DMS153 (cell line): ENCODE data around the gene SH3RF3.

Experiments used
- DNase-seq: peaks from one replicate; lab custom pipeline; 2025; lab: John Stamatoyannopoulos, UW

The SH3RF3 gene

DNA sequence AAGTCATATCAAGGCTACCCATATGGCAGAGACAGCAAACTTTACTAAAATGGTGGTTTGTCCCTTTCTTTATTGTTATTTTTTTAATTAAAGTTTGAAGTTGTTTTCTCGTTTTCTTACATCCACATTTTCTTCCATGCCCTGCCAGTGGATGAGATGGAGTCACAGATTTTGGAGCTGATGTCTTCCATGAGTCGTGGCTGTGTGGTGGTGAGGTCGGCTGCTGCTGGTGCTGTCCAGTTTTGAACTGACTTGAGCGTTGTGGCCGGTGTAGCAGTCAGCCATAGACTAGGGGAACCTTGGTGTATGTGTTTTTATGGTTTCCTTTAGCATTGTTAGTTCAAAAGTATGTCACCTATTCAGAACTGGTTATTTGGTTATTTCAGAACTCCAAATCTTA lies 182.8 kb downstream of the SH3RF3 start:
- DNase-seq, result no peak

DNA sequence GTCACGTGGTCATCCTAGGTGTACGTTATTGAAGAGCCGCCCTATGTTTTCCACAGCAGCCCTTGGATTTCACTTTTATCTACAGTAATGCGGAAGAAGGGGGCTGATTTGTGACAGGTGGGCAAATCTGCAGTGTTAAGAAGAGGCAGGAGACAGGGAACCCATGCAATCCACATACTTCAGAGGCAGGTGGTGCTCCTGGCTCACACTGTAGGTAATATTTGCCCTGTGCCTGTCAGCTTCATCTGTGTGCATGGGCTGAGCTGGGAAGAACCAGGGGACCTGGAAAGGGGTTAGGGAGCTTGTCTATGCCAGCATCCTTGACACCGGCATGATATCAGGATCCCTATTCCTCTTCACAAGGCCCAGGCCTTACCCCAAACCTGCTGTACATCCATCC lies 183.9 kb downstream of the SH3RF3 start:
- no peak for DNase-seq

DNA sequence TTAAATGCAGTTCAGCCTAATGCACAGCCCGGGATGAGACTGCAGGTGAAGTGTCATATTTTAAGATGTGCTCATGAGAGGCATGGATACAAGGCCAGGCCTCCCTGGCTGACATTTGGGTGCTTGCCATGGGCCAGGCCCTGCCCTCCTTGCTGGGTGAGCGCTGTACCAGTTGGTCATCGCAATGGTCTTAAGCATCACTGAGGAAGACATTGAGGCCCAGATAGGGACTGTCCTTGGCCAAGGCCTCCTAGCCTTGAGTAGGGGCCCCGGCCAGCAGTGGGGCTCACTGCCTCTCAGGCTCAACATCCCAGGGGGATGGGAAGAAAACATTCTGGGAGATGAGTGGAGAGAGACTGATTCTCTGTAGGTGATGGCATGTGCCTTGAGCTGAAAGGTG lies 184.3 kb downstream of the SH3RF3 start:
- no peak for DNase-seq

DNA sequence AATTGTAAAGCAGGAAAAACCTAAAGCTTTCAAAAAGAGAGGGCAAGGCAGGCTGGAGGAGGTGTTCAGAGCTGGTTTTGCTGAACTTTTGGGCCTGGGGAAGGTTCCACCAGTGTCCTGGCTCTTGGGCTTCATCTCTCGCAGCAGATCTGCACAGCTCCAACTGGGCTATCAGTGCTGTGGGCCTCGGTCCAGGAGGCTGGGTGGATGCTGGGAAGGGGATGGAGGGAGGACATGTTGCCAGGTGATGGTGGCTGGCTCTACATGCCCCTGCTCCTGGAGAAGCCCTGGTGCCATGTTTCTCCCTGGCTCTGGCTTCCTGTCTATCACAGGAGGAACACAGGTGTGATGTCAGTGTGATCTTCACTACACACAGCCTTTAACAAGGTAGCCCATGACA lies 187.1 kb downstream of the SH3RF3 start:
- no peak for DNase-seq

DNA sequence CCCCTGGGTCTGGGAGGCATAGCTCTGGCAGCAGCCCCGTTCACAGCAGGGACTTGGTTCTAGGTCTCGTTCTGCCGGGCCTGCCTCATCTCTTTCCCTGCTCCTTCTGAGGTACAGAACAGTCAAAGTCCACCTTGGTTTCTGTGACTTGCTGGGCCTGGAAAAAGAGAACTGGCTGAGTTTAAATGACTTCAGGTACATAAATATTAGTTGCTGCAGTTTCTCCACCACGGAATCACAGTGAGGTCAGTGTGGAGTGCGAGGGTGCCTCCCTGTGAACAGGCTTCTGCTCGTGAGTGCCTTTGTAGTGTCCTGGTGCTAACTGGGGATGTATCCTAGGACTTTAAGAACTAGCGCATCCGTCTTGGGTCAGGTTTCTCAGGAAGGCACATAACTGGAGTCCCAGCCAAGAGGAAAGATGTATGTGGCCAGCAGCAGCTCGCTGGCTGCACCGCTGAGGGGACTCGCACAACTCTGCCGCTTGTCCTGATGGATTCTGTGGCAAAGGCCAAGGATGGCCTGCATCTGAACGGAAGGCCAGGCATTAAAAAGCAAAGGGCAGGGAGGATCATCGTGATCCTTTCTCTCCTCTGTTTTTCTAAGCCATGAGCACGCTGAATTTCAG lies 188.6 kb downstream of the SH3RF3 start:
- no peak for DNase-seq

DNA sequence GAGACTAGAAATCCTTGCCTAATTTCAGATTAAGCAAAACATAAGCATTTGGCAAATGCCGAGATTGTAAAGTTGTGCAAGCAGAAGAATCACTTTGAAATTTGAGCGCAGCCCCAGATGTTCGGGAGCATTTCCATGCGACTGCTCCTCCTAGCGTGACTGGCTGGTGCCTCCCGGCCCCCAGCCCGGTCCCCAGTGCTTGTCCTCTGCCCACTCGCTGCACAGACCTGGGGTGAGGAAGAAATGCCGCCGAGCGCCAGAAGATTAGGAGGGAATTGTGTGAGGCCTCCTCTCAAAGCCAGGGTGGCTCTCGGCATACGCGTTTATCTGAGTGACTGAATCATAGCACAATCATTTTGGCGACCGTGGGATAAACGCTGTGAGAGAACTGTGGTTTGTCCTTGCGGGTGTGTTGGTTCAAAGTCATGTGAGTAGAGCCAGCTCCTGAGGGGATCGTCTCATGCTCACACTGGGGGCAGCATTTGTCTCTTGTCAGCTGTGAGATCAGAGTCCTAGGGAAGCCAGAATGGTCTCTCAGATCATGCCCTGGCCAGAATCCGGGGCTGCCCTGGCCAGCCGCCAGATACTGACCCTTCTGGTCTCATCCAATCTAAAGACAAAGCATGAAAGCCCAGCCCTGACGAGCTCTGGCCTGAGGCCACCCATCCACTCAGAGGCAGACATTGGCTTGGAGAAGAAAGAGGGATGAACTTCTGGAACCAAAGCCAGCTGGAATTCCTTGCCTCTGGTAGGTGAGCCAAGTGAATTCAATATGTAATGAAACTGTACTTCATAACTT lies 189.3 kb downstream of the SH3RF3 start:
- DNase-seq, result no peak

DNA sequence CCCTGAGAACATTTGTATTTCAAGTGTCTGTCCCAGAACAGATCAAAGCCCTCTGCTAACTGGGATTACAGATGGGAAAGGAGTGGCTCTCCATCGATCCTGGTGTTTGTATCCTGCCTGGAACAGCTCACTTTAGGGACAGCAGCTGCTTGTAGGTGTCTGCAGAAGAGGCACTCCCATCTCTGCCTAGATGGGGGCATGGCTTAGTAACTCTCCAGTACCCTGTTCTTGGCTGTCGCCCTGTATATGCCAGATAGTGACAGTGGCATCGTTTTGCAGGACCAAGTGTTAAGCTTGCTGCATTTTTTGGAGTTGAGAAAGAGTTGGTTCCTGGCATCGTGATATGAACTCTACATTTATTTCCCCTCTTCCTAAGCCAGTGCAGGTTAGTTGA lies 189.9 kb downstream of the SH3RF3 start:
- no peak for DNase-seq

DNA sequence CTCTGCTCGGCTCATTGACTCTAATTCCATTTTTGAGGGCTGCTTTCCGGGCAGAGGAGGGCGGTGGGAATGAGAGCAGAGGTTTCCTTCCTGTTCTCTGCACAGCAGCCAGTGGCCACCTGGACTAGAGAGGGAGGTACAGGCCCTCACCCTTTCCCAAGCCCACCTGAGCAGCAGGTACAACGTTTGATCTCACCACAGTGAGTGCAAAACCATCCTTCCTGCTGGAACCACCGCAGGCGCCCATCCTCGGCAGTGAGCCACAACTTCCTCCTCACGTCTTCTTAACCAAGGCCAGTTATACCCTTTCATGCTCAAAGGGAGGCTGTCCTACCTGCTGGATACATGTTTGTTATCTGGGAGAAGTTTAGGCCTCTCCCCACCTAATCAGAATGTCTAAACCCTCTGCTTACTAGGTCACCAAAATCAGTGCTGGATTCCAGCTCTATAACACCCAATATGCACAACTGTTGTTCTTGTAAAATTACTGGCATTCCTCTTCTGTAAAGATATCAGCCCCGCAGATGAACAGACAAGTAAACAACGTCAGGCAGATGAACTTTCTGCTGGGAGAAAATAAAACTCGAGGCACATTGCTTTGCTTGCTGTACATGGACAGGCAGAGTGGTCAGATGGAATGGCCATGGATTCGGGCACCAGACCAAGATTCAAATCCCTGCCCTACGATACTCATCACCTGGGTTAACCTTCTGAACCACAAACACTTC lies 191.4 kb downstream of the SH3RF3 start:
- DNase-seq, result no peak

DNA sequence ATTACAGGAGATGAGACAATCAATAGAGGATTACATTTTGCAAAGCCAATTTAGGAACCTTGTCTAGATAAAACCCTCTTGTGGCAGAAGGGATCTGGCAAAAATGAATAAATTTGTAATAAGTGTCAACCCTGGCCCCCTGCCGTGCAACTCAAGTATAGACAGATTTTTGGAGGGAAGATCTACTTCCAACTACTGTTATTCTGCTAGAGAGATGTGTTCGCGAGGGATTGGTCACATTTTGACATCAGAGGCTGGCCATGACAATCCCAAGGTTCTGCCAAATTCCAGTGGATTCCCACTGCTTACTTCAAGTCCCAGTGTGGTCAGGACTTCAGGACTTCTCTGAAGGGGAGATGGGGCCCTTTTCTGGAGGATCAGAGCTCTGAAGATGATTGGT lies 192.6 kb downstream of the SH3RF3 start:
- DNase-seq, result no peak

DNA sequence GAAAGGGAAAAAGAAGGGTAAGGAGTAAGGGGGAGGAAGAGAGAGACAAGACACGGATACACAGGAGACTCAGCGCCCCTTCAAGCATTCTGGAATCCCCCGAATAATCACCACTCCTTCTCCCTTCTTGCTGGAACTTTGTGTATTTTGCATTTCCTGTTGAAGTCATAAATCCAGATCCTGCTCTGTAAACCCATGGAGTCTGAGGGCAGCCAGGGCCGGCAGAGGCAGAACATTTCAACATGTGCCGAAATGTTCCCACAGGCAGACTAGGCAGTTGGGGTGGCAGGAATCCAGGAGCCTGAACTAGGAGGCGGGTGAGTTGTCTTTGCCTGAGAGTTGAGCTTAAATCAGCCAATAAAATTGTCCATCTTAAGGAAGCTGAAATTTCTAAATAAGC lies 193.1 kb downstream of the SH3RF3 start:
- no peak for DNase-seq

DNA sequence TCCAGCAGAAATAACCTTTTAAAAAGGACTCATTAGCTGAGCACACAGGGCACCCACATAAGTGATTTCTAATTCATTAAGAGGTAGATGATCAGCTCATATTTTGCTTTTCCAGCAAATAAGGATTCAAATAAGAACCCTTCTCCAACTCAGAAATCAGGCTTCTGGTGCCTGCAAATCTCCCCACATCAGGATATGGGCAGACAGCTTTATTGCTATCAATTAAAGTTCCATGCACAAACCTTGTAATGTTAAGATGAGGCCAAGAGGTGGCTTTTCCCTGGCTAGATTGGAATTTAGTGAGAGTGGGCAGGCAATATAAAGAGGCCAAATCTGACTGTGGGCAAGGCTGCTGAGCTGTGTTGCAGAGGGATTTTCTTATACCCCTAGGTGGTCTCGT lies 193.6 kb downstream of the SH3RF3 start:
- no peak for DNase-seq

DNA sequence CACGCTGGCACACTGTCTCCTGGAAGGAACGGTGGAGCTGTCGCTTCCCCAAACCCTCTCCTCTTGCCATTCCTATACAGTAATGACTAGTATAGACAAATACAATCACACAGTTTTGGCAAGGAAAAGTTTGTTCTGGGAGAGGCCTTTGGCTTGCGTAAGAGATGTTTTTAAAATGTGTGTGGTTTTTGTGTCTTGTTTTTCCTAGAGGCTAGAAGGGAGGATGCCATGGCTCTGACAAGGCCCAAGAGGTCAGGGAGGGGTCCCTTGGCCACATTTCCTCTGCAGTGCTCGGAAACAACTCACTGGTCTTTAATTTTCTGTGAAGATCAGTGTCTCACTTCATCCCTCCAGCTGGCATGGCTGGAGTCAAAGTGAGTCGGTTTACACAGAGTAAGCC lies 195.9 kb downstream of the SH3RF3 start:
- DNase-seq, result no peak

DNA sequence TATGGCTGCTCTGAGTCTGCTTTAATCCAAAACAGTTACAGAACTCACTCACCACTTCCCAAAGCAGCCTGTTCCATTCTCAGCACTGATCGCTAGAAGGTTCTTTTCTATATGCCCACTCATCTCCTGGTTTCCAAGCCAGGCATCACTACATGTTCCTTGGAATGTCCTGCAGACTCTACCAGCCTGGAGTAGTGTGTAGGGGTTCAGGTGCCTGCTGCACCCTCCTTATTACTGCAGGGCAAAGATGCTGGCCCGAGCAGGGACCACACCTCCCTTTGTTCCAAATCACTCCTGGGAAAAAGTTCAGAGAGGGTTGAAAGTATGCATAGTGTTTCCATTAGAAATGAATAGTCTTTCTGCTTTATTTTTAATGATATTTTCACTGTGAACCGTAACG lies 196.6 kb downstream of the SH3RF3 start:
- DNase-seq, result no peak

DNA sequence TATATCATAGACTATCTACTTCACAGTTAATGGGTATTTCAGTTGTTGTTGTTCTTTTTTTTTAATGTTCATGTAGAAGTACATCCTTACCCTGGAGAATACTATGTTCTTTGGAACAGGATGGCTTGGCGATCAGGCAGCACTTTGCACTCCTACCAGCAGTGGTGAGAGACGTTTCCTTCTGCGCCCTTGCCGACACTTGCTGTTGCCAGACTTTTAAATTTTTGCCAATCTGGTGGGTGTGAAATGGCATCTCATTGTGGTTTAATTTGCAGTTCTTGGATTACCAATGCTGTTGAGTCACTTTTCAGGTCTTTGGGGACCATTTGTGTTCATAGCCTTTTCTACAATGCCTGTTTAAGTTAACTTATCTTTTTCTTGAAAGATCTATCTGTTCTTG lies 197.3 kb downstream of the SH3RF3 start:
- no peak for DNase-seq

DNA sequence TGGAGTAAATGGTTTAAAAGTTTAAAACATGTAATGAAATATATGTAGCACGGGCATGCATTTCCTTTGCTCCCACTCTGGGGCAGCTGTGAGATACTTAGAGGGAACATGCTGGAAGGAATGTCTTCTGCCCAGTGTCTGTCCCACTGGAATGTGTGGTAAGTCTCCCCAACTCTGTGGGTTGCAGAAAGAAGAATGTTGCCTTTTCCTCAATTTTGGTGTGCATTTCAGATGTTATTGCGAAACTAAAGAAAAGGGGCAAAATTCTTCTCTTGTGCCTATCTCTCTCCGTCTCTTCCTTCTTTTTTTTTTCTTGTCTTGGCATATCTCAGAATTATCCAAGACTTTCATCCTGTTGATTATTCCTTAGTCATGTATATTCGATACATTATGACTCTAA lies 201.1 kb downstream of the SH3RF3 start:
- no peak for DNase-seq

DNA sequence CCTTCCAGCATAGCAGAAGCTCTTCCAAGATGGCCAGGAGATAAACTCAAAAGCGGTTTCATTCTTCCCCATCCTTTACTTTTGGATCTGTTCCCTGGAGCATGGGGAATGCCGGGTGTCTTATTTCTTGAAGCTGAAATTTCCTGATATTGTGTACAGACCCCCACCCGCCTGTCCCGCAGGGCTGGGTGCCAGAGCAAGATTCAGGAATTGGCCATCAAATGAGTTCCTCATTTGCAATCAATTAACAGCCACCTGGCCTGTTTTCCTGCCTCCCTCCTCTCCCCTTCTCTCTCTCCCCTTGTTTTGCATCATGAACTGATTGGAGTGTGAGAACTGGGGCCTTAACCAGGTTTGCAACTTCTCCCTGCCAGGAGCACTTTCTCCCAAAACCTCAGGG lies 202.1 kb downstream of the SH3RF3 start:
- no peak for DNase-seq

DNA sequence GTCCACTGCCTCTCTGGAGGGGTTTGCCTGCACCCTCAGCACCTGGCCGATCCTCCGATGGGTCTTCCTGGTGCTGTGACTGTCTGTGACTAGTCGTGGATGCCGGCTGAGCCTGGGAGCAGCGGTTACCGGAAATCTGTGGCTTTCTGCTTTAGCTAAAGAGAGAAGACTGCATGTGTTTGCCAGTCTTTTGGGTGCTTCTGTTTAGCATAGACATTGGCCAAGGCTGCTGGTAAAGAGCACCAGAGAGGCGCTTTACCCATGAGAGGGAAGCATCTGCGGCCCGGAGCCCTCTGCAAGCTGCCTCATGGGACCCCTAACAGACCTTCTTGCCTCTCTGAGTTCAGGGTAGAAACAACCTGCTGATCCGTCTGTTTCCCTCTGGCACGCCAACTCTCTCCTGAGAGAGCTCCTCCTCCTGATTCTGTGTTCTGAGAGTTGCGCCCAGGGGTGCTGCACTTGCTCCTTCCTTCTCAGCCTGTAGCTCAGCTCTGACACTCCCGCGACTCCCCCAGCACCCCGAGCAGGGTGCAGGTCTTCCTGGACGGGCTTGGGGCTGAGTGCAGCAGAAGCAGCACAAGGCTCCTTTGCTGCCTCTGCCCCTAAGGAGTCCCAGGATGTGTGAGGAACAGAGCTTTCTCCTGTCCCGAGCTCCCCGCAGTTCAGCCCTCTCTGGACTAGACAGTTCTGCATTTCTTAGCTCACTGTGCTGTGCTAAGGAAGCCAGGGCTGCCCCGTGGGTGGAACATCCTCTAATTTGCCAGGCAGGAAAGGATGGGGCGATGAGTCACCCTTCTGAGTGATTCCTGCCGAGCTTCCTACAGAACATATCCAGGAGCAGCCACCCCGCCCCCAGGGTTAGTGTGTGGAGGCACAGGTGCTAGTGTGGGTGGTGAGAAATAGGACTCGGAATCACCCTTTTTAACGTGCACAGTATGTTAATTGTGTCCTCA lies 203.2 kb downstream of the SH3RF3 start:
- DNase-seq, result no peak

DNA sequence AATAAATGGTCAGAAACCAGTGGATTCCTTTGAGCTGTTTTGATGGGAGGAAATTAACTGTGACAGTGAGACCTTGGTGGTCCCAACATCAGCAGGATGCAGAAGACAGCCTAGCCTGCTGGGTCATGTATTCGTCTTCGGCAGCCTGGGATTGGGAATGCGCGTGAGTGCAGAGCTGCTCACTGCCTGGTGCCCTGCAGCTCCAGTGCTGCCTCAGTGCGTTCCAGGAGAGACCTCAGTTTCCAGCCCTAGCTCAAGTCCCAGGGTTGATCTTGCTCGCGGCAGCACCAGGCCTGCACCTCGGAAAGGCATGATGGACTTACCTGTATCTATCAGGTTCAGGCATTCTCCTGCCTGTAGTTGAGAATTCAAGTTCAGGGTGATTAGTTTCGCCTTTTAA lies 203.9 kb downstream of the SH3RF3 start:
- no peak for DNase-seq

DNA sequence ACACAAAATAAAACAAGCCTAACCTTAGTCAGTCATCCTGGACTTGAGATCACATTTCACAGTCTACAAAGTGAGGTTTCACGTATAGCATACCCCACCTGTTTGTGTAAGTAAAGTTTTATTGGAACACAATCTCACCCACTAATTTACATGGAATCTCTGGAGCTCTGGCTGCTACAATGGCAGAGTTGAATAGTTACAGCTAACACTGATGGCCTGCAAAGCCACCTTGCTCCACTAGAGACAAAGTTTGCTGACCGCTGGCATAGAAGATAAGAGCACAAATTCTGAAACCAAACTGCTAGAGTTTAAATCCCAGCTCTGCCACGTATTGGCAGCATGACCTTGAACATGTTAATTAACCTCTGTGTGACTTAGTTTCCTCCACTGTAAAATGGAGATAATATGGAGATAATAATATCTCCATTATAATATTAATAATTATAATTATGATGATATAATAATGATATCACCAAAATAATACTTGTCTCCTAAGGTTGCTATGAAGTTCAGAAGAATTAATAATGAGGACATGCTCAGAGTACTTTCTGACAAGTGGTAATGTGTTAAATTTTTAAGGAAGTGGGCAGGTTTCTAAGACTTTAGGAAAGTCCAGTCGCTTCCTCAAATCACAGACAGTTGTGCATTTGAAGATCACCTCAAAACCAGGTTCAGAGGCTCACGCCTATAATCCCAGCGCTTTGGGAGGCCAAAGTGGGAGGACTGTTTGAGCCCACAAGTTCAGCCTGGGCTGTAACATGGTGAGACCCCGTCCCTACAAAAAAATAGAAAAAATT lies 204.6 kb downstream of the SH3RF3 start:
- DNase-seq, result no peak

DNA sequence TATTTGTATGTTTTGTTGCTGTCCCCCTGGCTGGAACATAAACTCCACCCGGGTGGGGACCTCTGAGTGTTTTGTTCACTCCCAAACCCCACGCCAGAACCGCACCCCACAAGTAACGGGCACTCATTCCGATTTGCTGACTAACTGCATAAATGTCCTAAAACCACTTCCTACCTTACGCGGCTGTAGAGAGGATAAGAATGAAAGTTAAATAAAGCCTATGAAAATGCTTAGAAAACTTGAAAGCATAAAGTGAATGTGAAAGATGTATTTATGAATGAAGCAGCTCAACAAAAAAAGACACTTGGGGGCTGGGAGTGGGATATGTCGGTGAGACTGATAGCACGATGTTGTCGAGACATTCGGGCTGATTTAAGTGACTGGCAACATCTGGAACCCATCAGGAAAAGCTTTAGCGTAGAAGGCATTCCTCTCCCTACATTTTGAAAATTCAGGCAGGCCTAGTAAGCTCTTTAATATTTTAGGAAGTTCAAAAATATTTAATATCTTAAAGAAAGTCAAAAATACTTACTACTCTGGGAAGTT lies 206.7 kb downstream of the SH3RF3 start:
- DNase-seq, result no peak

DNA sequence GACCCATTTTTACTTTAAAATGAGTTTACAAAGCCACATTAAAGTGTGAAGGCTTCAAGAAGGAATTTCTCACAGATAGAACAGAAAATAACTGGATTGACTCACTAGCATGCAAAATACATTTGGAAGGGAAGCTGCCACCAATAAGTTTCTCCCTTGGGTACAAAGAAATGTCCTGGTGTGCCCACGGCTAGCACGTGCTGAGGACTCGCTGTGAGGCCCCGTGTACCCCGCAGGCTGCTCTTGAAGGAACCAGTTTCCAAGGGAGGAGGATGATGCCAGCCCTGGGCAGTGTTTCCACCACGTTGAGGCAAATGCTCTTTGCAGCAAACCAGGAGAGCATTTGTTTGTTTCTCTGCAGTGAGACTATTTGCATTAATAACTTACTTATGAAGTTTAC lies 207.3 kb downstream of the SH3RF3 start:
- no peak for DNase-seq
